ENCODE measurements around the gene SCN2A.

SCN2A gene

DNA sequence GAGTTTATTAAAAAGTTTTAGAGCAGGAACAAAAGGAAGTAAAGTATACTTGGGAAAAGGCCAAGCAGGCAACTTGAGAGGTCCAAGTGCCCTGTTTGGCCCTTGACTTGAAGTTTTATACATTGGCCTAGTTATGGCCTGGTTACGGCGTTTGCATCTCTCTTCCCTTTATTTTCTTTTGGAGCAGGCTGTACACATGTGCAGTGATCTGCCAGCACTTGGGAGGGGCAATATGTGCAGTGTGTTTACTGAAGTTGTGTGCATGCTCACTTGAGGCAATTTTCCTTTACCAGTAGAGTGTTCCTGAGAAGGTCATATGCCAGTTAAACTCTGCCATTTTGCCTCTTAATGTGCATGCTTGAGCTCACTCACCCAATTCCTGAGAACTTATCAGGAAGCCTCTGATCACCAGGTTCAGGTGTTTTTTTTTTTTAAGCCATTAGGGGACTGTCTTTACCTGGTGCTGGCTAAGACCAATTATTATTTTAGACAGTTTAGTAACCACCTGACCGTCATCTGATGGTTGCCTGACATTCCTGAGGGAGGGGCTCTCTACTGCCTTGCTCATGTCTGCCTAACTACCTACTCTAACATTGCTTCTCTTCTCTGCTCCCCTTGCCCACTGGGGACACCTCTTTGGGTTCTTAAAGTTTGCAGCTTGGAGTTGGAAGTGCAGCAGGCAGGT lies 48.0 kb downstream of the SCN2A start:
- H4K20me1 ChIP-seq (ENCODE audit: low read depth, low read length) = no peaks in the 10 kb centered on the region

DNA sequence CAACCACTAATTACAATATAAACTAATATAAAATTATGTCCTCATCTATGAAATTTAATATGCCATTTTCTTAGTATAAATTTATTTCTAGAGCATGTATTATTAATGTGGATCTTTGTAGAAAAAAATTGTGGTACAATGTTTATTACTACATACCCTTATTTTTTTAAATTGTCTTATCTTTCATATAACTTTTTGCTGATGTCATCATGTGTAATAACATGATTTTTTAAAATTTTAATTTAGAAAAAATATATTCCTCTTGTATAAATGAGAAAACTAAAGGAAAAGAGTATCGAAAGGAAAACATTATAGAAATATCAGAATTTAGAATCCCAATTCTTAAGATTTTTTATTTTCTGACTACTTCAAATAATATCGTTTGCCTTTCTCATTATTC lies 49.9 kb downstream of the SCN2A start:
- H3K79me2 ChIP-seq (ENCODE audit: insufficient read depth, low read length) = no peaks in the 10 kb centered on the region
- H3K27ac ChIP-seq (ENCODE audit: low read depth, low read length) = no peak overlapping the region
- H3K36me3 ChIP-seq (ENCODE audit: low read length) = no peaks in the 10 kb centered on the region
- no peak overlapping the region for H2AFZ ChIP-seq (ENCODE audit: low read depth, low read length, severe bottlenecking)
- H3K4me2 ChIP-seq (ENCODE audit: low read depth, low read length, poor library complexity, severe bottlenecking) = no peak overlapping the region
- H4K20me1 ChIP-seq (ENCODE audit: low read depth, low read length) = no peaks in the 10 kb centered on the region
- H3K4me3 ChIP-seq (ENCODE audit: insufficient read depth, low read length, poor library complexity, severe bottlenecking) = no peak overlapping the region
- H3K9ac ChIP-seq (ENCODE audit: low read length) = no peak overlapping the region
- H3K9me3 ChIP-seq (ENCODE audit: insufficient read depth, low read length) = no peaks in the 10 kb centered on the region
- H3K9me2 ChIP-seq (replicated peaks; ENCODE audit: insufficient read depth, low read length) = no peaks in the 10 kb centered on the region
- no peaks in the 10 kb centered on the region for H3K27me3 ChIP-seq (ENCODE audit: low read length)
- TF ChIP-seq EZH2phosphoT487 (conservative IDR thresholded peaks at IDR 0.05; ENCODE audit: low read length) = no peak
- TF ChIP-seq, protein P1, sequence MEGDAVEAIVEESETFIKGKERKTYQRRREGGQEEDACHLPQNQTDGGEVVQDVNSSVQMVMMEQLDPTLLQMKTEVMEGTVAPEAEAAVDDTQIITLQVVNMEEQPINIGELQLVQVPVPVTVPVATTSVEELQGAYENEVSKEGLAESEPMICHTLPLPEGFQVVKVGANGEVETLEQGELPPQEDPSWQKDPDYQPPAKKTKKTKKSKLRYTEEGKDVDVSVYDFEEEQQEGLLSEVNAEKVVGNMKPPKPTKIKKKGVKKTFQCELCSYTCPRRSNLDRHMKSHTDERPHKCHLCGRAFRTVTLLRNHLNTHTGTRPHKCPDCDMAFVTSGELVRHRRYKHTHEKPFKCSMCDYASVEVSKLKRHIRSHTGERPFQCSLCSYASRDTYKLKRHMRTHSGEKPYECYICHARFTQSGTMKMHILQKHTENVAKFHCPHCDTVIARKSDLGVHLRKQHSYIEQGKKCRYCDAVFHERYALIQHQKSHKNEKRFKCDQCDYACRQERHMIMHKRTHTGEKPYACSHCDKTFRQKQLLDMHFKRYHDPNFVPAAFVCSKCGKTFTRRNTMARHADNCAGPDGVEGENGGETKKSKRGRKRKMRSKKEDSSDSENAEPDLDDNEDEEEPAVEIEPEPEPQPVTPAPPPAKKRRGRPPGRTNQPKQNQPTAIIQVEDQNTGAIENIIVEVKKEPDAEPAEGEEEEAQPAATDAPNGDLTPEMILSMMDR (IDR thresholded peaks at IDR 0.05; ENCODE audit: insufficient read depth, low read length, poor library complexity, severe bottlenecking) = no peak
- H3F3A ChIP-seq (ENCODE audit: insufficient read depth) = no peaks in the 10 kb centered on the region

More for the DNA sequence above, 48.0 kb downstream of the SCN2A start:
- no peaks in the 10 kb centered on the region for H3K9me3 ChIP-seq (ENCODE audit: insufficient read depth, low read length)
- no peaks in the 10 kb centered on the region for H3K36me3 ChIP-seq (ENCODE audit: low read length)
- no peak for TF ChIP-seq EZH2phosphoT487 (conservative IDR thresholded peaks at IDR 0.05; ENCODE audit: low read length)
- TF ChIP-seq, protein P1 (IDR thresholded peaks at IDR 0.05; ENCODE audit: insufficient read depth, low read length, poor library complexity, severe bottlenecking) = no peak
- H3K79me2 ChIP-seq (ENCODE audit: insufficient read depth, low read length) = no peaks in the 10 kb centered on the region
- H2AFZ ChIP-seq (ENCODE audit: low read depth, low read length, severe bottlenecking) = no peak overlapping the region
- no peak overlapping the region for H3K27ac ChIP-seq (ENCODE audit: low read depth, low read length)
- no peak overlapping the region for H3K4me2 ChIP-seq (ENCODE audit: low read depth, low read length, poor library complexity, severe bottlenecking)
- no peaks in the 10 kb centered on the region for H3K27me3 ChIP-seq (ENCODE audit: low read length)
- H3F3A ChIP-seq (ENCODE audit: insufficient read depth) = no peaks in the 10 kb centered on the region
- no peak overlapping the region for H3K4me3 ChIP-seq (ENCODE audit: insufficient read depth, low read length, poor library complexity, severe bottlenecking)
- H3K9me2 ChIP-seq (replicated peaks; ENCODE audit: insufficient read depth, low read length) = no peaks in the 10 kb centered on the region
- H3K9ac ChIP-seq (ENCODE audit: low read length) = no peak overlapping the region

DNA sequence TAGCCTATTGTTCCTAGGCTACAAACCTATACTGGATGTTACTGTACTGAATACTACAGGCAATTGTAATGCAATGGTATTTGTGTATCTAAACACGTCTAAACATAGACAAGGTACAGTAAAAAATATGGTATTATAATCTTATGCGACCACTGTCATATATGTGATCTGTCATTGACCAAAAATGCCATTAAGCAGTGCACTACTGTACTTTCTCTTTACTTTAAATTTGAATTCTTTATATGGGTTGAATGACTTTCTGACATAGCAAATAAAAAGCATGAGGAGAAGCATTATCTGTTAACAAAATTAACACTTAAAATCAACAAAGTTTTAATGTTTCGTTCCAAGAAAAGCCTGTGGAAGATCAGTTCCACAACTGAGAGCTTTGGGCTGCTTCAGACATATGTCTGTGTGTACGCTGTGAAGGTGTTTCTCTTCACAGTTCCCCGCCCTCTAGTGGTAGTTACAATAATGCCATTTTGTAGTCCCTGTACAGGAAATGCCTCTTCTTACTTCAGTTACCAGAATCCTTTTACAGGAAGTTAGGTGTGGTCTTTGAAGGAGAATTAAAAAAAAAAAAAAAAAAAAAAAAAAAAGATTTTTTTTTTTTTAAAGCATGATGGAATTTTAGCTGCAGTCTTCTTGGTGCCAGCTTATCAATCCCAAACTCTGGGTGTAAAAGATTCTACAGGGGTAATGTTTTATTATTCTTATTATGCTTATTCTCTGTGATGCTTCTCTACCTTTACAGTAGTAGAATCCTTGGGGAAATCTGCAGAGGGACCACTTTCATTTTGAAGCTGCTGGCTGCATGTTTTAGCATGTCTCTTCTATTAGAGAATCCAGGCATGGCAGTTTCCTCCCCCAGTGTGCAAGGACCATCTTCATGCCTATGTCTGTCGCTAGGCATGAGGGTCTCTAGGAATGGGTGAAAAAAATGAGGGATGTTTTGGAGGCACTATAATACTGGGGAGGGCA lies 54.5 kb downstream of the SCN2A start:
- Histone ChIP-seq H3K9ac (ENCODE audit: low read length) (no peak overlapping the region), H3K4me3 (ENCODE audit: insufficient read depth, low read length, poor library complexity, severe bottlenecking) (no peak overlapping the region), H3K27ac (ENCODE audit: low read depth, low read length) (no peak overlapping the region), H2AFZ (ENCODE audit: low read depth, low read length, severe bottlenecking) (no peak overlapping the region), H3K9me2 (replicated peaks; ENCODE audit: insufficient read depth, low read length) (no peaks in the 10 kb centered on the region), H4K20me1 (ENCODE audit: low read depth, low read length) (no peaks in the 10 kb centered on the region), H3K36me3 (ENCODE audit: low read length) (no peaks in the 10 kb centered on the region), H3K4me2 (ENCODE audit: low read depth, low read length, poor library complexity, severe bottlenecking) (no peak overlapping the region), H3K27me3 (ENCODE audit: low read length) (no peaks in the 10 kb centered on the region), H3K9me3 (ENCODE audit: insufficient read depth, low read length) (no peaks in the 10 kb centered on the region), H3F3A (ENCODE audit: insufficient read depth) (no peaks in the 10 kb centered on the region), H3K79me2 (ENCODE audit: insufficient read depth, low read length) (no peaks in the 10 kb centered on the region)
- TF ChIP-seq EZH2phosphoT487 (conservative IDR thresholded peaks at IDR 0.05; ENCODE audit: low read length) = no peak
- TF ChIP-seq, protein P1 (IDR thresholded peaks at IDR 0.05; ENCODE audit: insufficient read depth, low read length, poor library complexity, severe bottlenecking) = peak; percentile 54

Data from SU-DHL-6 (cell line).